GM12864 (cell line): ENCODE results near the gene TSKU.

Source experiments
- DNase-seq: peaks from one replicate; pipeline ENCODE4 v3.0.0-alpha.2; 2011; ENCODE audit warnings: low read depth
- H3K4me3 ChIP-seq: 2 replicates; pipeline ENCODE4 v1.5.1; 2011; ENCODE audit warnings: mild to moderate bottlenecking, low read depth, low read length, control low read depth
- TF ChIP-seq, protein P1 (sequence below): IDR thresholded peaks from 2 replicates; pipeline ENCODE4 v1.5.1; 2011; ENCODE audit warnings: low read depth, mild to moderate bottlenecking, moderate library complexity, low read length, control low read depth, inconsistent platforms; ENCODE audit errors: missing control alignments

Gene TSKU

DNA sequence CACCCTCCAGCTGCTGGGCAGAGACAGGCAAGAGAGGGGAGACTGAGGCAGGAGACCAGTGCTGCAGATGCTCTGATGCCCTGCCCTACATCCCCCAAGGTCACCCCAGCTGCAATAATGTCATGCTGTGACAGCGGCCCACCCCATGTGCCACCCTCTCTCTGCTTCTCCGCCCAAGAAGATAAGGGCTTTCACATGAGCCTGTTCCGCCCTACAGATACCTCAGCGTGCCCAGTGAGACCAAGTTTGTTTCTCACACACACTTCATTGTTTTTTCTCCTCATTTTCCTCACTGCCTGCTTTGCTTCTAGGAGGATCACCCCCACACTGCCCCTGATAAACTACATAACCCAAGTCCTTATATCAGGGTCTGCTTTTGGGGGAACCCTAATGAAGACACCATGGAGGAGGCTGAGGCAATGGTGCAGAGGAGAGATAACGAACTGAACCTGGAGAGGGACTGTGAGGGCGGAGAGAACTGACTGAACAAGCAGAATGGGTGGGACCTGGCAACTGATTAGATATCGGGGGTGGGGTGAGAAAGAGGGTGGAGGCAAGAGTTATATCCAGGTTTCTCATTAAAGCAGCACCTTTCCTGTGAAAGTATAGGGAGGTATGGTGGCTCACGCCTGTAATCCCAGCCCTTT is 37.5 kb upstream of the TSKU start:
- TF ChIP-seq, protein P1, sequence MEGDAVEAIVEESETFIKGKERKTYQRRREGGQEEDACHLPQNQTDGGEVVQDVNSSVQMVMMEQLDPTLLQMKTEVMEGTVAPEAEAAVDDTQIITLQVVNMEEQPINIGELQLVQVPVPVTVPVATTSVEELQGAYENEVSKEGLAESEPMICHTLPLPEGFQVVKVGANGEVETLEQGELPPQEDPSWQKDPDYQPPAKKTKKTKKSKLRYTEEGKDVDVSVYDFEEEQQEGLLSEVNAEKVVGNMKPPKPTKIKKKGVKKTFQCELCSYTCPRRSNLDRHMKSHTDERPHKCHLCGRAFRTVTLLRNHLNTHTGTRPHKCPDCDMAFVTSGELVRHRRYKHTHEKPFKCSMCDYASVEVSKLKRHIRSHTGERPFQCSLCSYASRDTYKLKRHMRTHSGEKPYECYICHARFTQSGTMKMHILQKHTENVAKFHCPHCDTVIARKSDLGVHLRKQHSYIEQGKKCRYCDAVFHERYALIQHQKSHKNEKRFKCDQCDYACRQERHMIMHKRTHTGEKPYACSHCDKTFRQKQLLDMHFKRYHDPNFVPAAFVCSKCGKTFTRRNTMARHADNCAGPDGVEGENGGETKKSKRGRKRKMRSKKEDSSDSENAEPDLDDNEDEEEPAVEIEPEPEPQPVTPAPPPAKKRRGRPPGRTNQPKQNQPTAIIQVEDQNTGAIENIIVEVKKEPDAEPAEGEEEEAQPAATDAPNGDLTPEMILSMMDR = no peak
- no peak overlapping the region for H3K4me3 ChIP-seq
- no peak for DNase-seq

DNA sequence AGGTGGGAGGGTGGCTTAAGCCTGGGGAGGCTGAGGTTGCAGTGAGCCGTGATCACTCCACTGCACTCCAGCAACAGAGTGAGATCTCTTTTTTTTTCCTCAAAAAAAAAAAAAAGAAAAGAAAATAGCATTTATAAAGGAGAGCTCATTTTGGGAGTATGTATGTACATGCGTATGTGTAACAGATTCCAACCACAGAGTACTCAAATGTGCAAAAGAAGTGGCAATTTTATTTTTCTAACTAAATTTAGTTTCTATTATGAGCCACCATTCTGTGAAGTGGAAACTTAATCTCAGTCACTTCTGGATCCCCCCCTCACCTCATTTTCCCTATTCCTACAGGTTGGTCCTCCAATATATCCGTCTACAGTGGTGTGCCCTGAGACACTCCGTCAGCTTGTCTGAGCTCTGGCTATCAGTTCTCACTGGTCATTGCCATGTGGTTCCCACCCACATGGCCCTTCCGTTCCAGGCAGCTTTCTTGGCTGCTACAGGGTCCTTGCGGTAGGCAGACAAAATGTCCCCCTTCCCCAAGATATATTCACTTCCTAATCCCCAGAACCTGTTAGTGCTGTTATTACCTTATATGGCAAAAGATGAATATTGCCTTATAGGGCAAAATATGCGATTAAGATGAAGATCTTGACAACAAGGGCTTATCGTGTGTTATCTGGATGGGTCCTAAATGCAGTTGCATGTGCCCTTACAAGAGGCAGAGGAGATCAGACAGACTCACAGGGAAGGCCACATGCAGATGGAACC is 35.8 kb upstream of the TSKU start:
- no peak overlapping the region for H3K4me3 ChIP-seq
- TF ChIP-seq, protein P1 = no peak
- no peak for DNase-seq

DNA sequence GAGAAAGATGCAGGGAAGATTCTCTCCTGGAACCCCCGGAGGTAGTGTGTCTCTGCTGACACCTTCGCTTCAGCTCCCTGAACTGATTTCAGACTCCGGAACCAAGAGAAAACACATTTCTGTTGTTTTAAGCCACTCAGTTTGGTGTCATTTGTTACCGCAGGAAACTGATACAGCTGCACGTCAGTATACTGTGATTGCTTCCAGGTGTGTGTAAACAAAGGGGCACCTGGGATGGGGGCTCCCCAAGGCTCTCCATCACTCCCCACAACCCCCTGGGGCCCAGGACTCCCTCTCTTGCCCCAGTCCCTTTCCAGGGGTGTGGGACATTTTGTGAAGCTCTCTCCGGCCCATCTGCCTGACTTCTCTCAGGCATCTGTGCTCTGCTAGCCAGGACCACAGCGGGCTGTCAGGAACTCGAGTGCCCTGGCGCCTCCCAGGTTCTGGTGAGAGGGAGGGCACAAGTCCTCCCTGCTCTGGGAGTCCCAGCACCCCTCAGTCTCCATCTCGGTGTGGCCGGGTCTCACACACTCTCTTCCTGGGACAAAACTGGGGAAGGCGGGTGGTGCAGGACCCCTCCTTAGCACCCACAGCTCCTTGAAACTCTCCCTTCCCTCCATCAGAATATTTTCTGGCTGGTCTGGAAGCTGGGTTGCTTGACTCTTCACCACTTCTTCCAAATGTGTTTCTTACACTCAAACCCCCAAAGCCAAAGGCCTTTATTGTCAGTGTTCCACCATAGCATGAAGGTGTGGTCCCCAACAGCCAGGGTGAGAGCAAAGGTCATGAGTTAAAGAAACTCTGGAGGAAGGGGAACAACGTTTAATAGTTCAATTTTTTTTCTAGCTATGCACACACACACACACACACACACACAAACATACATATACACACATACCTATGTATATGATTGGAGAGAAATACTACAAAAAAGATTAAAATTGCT is 35.0 kb upstream of the TSKU start:
- H3K4me3 ChIP-seq = no peak overlapping the region
- TF ChIP-seq, protein P1 = no peak
- DNase-seq = no peak

DNA sequence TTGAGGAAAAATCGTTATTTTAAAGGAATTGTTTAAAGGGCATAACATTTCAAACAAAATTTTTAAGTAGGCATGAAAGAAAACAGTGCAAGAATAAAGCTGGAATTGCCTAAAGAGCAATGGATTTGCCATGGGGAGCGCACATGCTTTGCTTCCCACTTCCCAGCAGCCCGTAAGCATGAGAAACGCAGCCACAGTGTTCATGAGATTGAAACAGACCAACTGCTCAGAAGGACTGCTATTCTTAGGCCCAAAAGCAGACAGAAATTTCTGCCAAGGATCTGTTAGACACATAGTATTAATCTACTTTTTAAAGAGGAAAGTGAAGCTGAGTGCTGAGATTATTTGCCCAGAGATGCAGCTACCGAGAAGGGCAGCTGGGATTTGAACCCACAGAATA is 34.2 kb upstream of the TSKU start:
- no peak for DNase-seq
- TF ChIP-seq, protein P1 = no peak
- no peak overlapping the region for H3K4me3 ChIP-seq

DNA sequence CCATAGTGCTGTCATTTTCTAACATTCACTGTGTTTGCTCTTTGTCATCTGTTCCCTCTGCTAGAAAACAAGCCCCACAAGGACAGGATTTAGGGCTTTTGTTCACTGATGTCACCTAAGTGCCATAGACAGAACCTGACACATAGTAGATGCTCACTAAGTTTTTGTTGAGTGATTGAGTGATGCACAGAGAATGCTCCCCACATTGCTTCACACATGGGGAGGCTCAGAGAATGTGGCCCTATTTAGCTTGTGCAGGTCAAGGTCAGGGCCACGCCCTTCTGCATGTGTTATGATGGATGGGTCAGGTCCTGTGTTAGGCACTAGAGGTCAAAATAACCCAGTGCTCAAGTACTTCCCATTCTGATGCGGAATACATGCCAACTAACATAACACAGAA is 33.1 kb upstream of the TSKU start:
- TF ChIP-seq, protein P1 = no peak
- DNase-seq = no peak
- no peak overlapping the region for H3K4me3 ChIP-seq

DNA sequence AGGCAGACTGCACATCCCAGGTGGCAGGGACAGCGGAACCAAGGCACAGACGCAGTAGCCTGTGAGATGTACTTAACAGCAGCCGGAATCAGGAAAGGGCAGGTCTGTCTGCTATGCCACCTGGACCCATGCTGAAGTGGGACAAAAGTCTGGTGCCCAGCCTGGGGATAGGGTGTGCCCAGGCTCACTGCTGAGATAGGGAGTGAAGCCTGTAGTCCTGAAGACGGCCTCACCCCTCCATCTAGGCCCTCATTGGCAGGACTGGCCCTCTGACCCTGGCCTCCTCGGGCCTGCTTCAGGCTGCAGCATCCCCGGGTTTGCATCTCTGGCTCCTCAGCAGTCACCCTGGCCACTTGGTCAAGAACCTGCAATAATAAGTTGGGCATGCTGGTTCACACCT is 32.4 kb upstream of the TSKU start:
- TF ChIP-seq, protein P1 = no peak

More for the DNA sequence above, 32.4 kb upstream of the TSKU start:
- H3K4me3 ChIP-seq = no peak overlapping the region
- no peak for DNase-seq
